GM12875 (cell line): ENCODE results near the gene PLB1.

ENCODE experiments used
- H3K4me3 ChIP-seq: one replicate; pipeline ENCODE4 v1.5.1; 2011; ENCODE audit warnings: low read depth, low read length, control low read depth
- CTCF ChIP-seq: IDR thresholded peaks from 2 replicates; pipeline ENCODE4 v1.5.1; 2011; ENCODE audit warnings: low read depth, mild to moderate bottlenecking, control low read depth, inconsistent platforms, low read length, moderate library complexity, borderline replicate concordance; ENCODE audit not compliant: insufficient read depth

The PLB1 gene

GRCh38 chr2:28589746-28590463 lies 94.0 kb downstream of the PLB1 start:
- no peak overlapping the region for H3K4me3 ChIP-seq
- no peak for TF ChIP-seq CTCF

- no peak overlapping the region for H3K4me3 ChIP-seq
- no peak for TF ChIP-seq CTCF
These were observed 94.8 kb downstream of the PLB1 start for GRCh38 chr2:28590496-28591301.

- no peak for TF ChIP-seq CTCF
- no peak overlapping the region for H3K4me3 ChIP-seq
These were observed 96.0 kb downstream of the PLB1 start for GRCh38 chr2:28591711-28592335.

- no peak overlapping the region for H3K4me3 ChIP-seq
- TF ChIP-seq CTCF, result no peak
These were observed 96.6 kb downstream of the PLB1 start for GRCh38 chr2:28592481-28592880.

- TF ChIP-seq CTCF, result no peak
- H3K4me3 ChIP-seq, result no peak overlapping the region
These were observed 97.4 kb downstream of the PLB1 start for GRCh38 chr2:28593160-28593755.

GRCh38 chr2:28594000-28594331 lies 98.1 kb downstream of the PLB1 start:
- no peak for TF ChIP-seq CTCF
- H3K4me3 ChIP-seq, result no peak overlapping the region
